ENCODE data around the gene G6PC3.

G6PC3 gene

GRCh38 chr17:44081681-44082080, 11.1 kb downstream of the G6PC3 start:
- Histone ChIP-seq H3F3A (ENCODE audit: insufficient read depth, low read length) (no peaks in the 10 kb centered on the region), H3K9ac (ENCODE audit: low read length) (no peak overlapping the region), H3K27me3 (replicated peaks; ENCODE audit: insufficient read depth, low read length) (no peaks in the 10 kb centered on the region), H3K4me1 (ENCODE audit: low read length) (no peaks in the 10 kb centered on the region), H3K9me3 (replicated peaks; ENCODE audit: insufficient read depth, low read length) (no peaks in the 10 kb centered on the region), H2AFZ (ENCODE audit: low read length) (no peak overlapping the region), H3K4me2 (ENCODE audit: low read depth, low read length) (no peak overlapping the region), H3K27ac (ENCODE audit: low read length) (no peak overlapping the region), H3K79me2 (ENCODE audit: low read length) (no peaks in the 10 kb centered on the region), H4K20me1 (ENCODE audit: insufficient read depth, low read length) (no peaks in the 10 kb centered on the region), H3K36me3 (replicated peaks; ENCODE audit: insufficient read depth, low read length) (no peaks in the 10 kb centered on the region), H3K4me3 (ENCODE audit: low read length) (no peak overlapping the region), H3K9me2 (replicated peaks; ENCODE audit: insufficient read depth, low read length) (no peaks in the 10 kb centered on the region)
- DNase-seq, result no peak
- TF ChIP-seq CTCF (IDR thresholded peaks at IDR 0.05; ENCODE audit: low read length) (no peak), EZH2 (optimal IDR thresholded peaks at IDR 0.05; ENCODE audit: low read depth, low read length) (no peak), EZH2phosphoT487 (IDR thresholded peaks at IDR 0.05; ENCODE audit: low read length) (no peak)

- no peaks in the 10 kb centered on the region for H3K4me1 ChIP-seq (ENCODE audit: low read length)
- H2AFZ ChIP-seq (ENCODE audit: low read length), result no peak overlapping the region
- H3K27me3 ChIP-seq (replicated peaks; ENCODE audit: insufficient read depth, low read length), result no peaks in the 10 kb centered on the region
- no peak overlapping the region for H3K4me2 ChIP-seq (ENCODE audit: low read depth, low read length)
- no peak overlapping the region for H3K9ac ChIP-seq (ENCODE audit: low read length)
- TF ChIP-seq EZH2phosphoT487 (IDR thresholded peaks at IDR 0.05; ENCODE audit: low read length), result no peak
- no peak for TF ChIP-seq EZH2 (optimal IDR thresholded peaks at IDR 0.05; ENCODE audit: low read depth, low read length)
- TF ChIP-seq CTCF (IDR thresholded peaks at IDR 0.05; ENCODE audit: low read length), result no peak
- H3K9me2 ChIP-seq (replicated peaks; ENCODE audit: insufficient read depth, low read length), result no peaks in the 10 kb centered on the region
- H4K20me1 ChIP-seq (ENCODE audit: insufficient read depth, low read length), result no peaks in the 10 kb centered on the region
- no peaks in the 10 kb centered on the region for H3K79me2 ChIP-seq (ENCODE audit: low read length)
- H3K27ac ChIP-seq (ENCODE audit: low read length), result no peak overlapping the region
- H3F3A ChIP-seq (ENCODE audit: insufficient read depth, low read length), result no peaks in the 10 kb centered on the region
- H3K36me3 ChIP-seq (replicated peaks; ENCODE audit: insufficient read depth, low read length), result no peaks in the 10 kb centered on the region
- no peaks in the 10 kb centered on the region for H3K9me3 ChIP-seq (replicated peaks; ENCODE audit: insufficient read depth, low read length)
- DNase-seq, result no peak
- H3K4me3 ChIP-seq (ENCODE audit: low read length), result no peak overlapping the region
Observed at GRCh38 chr17:44082256-44082927, 11.9 kb downstream of the G6PC3 start.

- Histone ChIP-seq H3K4me2 (ENCODE audit: low read depth, low read length) (no peak overlapping the region), H3K27me3 (replicated peaks; ENCODE audit: insufficient read depth, low read length) (no peaks in the 10 kb centered on the region), H3K9me3 (replicated peaks; ENCODE audit: insufficient read depth, low read length) (no peaks in the 10 kb centered on the region), H3K36me3 (replicated peaks; ENCODE audit: insufficient read depth, low read length) (no peaks in the 10 kb centered on the region), H3K27ac (ENCODE audit: low read length) (no peak overlapping the region), H3K4me3 (ENCODE audit: low read length) (no peak overlapping the region), H3F3A (ENCODE audit: insufficient read depth, low read length) (no peaks in the 10 kb centered on the region), H4K20me1 (ENCODE audit: insufficient read depth, low read length) (no peaks in the 10 kb centered on the region), H3K9me2 (replicated peaks; ENCODE audit: insufficient read depth, low read length) (no peaks in the 10 kb centered on the region), H3K9ac (ENCODE audit: low read length) (no peak overlapping the region), H3K79me2 (ENCODE audit: low read length) (no peaks in the 10 kb centered on the region), H2AFZ (ENCODE audit: low read length) (no peak overlapping the region), H3K4me1 (ENCODE audit: low read length) (no peaks in the 10 kb centered on the region)
- no peak for DNase-seq
- no peak for TF ChIP-seq EZH2phosphoT487 (IDR thresholded peaks at IDR 0.05; ENCODE audit: low read length)
- no peak for TF ChIP-seq EZH2 (optimal IDR thresholded peaks at IDR 0.05; ENCODE audit: low read depth, low read length)
- no peak; the same call in 1 of the 2 replicates for TF ChIP-seq CTCF (IDR thresholded peaks at IDR 0.05; ENCODE audit: low read length)
Observed at GRCh38 chr17:44083250-44083849, 12.8 kb downstream of the G6PC3 start.

Measured in MM.1S (cell line).